SK-N-MC (cell line): ENCODE results near the gene ITSN1.

Experiments
- EZH2 ChIP-seq: fragments of 200-600 bp; sonication (generic); IDR thresholded peaks from one replicate; pipeline ENCODE4 v1.6.1; 2017; ENCODE audit warnings: antibody characterized with exemption
- POLR2AphosphoS5 ChIP-seq: IDR thresholded peaks from 2 replicates; pipeline ENCODE4 v1.6.1; 2012; ENCODE audit warnings: mild to moderate bottlenecking, low read depth, low read length, borderline replicate concordance

- no peak for TF ChIP-seq EZH2
- no peak for TF ChIP-seq POLR2AphosphoS5
These were observed 210.2 kb downstream of the ITSN1 start for GRCh38 chr21:33852485-33852884.
